SW 1271 (cell line): Measurements from ENCODE around the gene C7orf25.
"Not testable (repeated sequence)": the region's sequence is repeated elsewhere in the genome, so short reads cannot be mapped to it uniquely, and the experiment has no call there.

Experiments
- DNase-seq, 2 experiments: peaks; one replicate each; lab custom pipeline; 2025; lab: John Stamatoyannopoulos, UW

The C7orf25 gene

GRCh38 chr7:42929449-42929848 lies 17.6 kb upstream of the C7orf25 start:
- DNase-seq = no peak

- DNase-seq = no peak
These were observed 16.9 kb upstream of the C7orf25 start for GRCh38 chr7:42928754-42929153.

- DNase-seq = no peak
These were observed 14.3 kb upstream of the C7orf25 start for GRCh38 chr7:42926204-42926603.

- DNase-seq = no peak
These were observed 13.8 kb upstream of the C7orf25 start for GRCh38 chr7:42925630-42926029.

GRCh38 chr7:42924223-42924838 lies 12.5 kb upstream of the C7orf25 start:
- no peak for DNase-seq

- DNase-seq = no peak
These were observed 10.3 kb upstream of the C7orf25 start for GRCh38 chr7:42922017-42922753.

GRCh38 chr7:42915356-42915755 lies 3.5 kb upstream of the C7orf25 start:
- no peak for DNase-seq

- DNase-seq = peak in 1 of 2 experiments; percentile 50
These were observed 2.7 kb upstream of the C7orf25 start for GRCh38 chr7:42914421-42915045.

GRCh38 chr7:42914009-42914408 lies 2.1 kb upstream of the C7orf25 start:
- DNase-seq = no peak

GRCh38 chr7:42913591-42913990 lies 1.7 kb upstream of the C7orf25 start:
- DNase-seq = no peak

- no peak for DNase-seq
These were observed 1.6 kb downstream of the C7orf25 start for GRCh38 chr7:42910306-42910705.

- no peak for DNase-seq
These were observed 4.6 kb downstream of the C7orf25 start for GRCh38 chr7:42907316-42907715.

- DNase-seq = no peak
These were observed 5.7 kb downstream of the C7orf25 start for GRCh38 chr7:42906181-42906580.

- DNase-seq = no peak
These were observed 9.5 kb downstream of the C7orf25 start for GRCh38 chr7:42902331-42902730.

- DNase-seq = no peak
These were observed 11.0 kb downstream of the C7orf25 start for GRCh38 chr7:42900842-42901241.

GRCh38 chr7:42893346-42894240 lies 18.3 kb downstream of the C7orf25 start:
- DNase-seq = no peak

- DNase-seq = no peak
These were observed 24.9 kb downstream of the C7orf25 start for GRCh38 chr7:42886893-42887505.

GRCh38 chr7:42886129-42886528 lies 25.7 kb downstream of the C7orf25 start:
- peak in 1 of 2 experiments; percentile 26 for DNase-seq

- not testable (repeated sequence) for DNase-seq
These were observed 26.7 kb downstream of the C7orf25 start for GRCh38 chr7:42885183-42885582.

- DNase-seq = no peak
These were observed 27.9 kb downstream of the C7orf25 start for GRCh38 chr7:42883950-42884349.

GRCh38 chr7:42880392-42880791 lies 31.5 kb downstream of the C7orf25 start:
- no peak for DNase-seq

GRCh38 chr7:42878303-42878702 lies 33.6 kb downstream of the C7orf25 start:
- no peak for DNase-seq
